Vagina (tissue), 2 donors: Measurements from ENCODE around the gene POGLUT3. TPM values are rescaled to one million over a fixed set of nuclear protein-coding genes. Genes with fewer than 3 reads are reported as not detected.

Source experiments
- DNase-seq, 2 donors: peaks; one replicate each; pipeline ENCODE4 v3.0.0-alpha.2; 2017; ENCODE audit errors: extremely low spot score in 2 of 2
- H3K27ac ChIP-seq: fragments of 200-600 bp; sonication (generic); one replicate; pipeline ENCODE4 v1.5.1; 2019
- H3K27me3 ChIP-seq: fragments of 200-600 bp; sonication (generic); one replicate; pipeline ENCODE4 v1.5.1; 2019
- H3K36me3 ChIP-seq, 2 donors: fragments of 200-600 bp; sonication (generic); one replicate each; pipeline ENCODE4 v1.5.1; 2017 to 2019
- H3K4me1 ChIP-seq: fragments of 200-600 bp; sonication (generic); one replicate; pipeline ENCODE4 v1.5.1; 2019
- H3K4me3 ChIP-seq, 2 donors: fragments of 200-600 bp; sonication (generic); 1 replicate in 1 of 2; 2 replicates in 1 of 2; pipeline ENCODE4 v1.5.1; 2016 to 2019
- H3K9me3 ChIP-seq: fragments of 200-600 bp; sonication (generic); one replicate; pipeline ENCODE4 v1.5.1; 2019
- CTCF ChIP-seq, 3 experiments: fragments of 450-650 bp in 2 of 3; fragments of 200-600 bp in 1 of 3; sonication (generic) in 1 of 3; IDR thresholded peaks; one replicate each; pipeline ENCODE4 v1.5.1; 2017 to 2019; ENCODE audit warnings: antibody characterized with exemption in 3 of 3, mild to moderate bottlenecking in 2 of 3, moderate library complexity in 2 of 3
- POLR2A ChIP-seq, 2 donors: fragments of 450-650 bp; IDR thresholded peaks; one replicate each; pipeline ENCODE4 v1.6.1; 2017; ENCODE audit warnings: antibody characterized with exemption in 2 of 2, mild to moderate bottlenecking in 2 of 2, moderate library complexity in 2 of 2
- POLR2AphosphoS5 ChIP-seq, 2 donors: sonication (generic); formaldehyde crosslinking; IDR thresholded peaks; one replicate each; pipeline ENCODE4 v1.9.0; 2017; ENCODE audit warnings: antibody characterized with exemption in 2 of 2, mild to moderate bottlenecking in 2 of 2, low read depth in 1 of 2; ENCODE audit not compliant: insufficient read depth in 1 of 2
- intact Hi-C: fragments of 100-400 bp; cut with DNase I; formaldehyde crosslinking; loops from one replicate; pipeline ENCODE4 v1.15.1; 2023
- total RNA-seq: library from RNA; depleted of rRNA; stranded (reverse); fragments of >200 nt; gene quantifications from one replicate; pipeline ENCODE4 v1.2.3, GENCODE V29; 2016

Gene POGLUT3
- total RNA-seq, 1 donor from 2014 or later: 24.8 TPM

- no peak overlapping the region for H3K27ac ChIP-seq
- TF ChIP-seq POLR2AphosphoS5 (IDR thresholded peaks at IDR 0.05; ENCODE audit: insufficient read depth in 1 of 2, low read depth in 1 of 2): peak in 1 of 2 donors; percentile 69
- no peak for TF ChIP-seq POLR2A (IDR thresholded peaks at IDR 0.05)
- no peaks in the 10 kb centered on the region for H3K9me3 ChIP-seq
- H3K4me1 ChIP-seq: no peaks in the 10 kb centered on the region
- no peaks in the 10 kb centered on the region for H3K36me3 ChIP-seq
- peak overlapping the region in 1 of 2 donors; percentile 28 for H3K4me3 ChIP-seq
- intact Hi-C loops: no loop called here
- no peaks in the 10 kb centered on the region for H3K27me3 ChIP-seq
- DNase-seq: peak in 1 of 2 donors; percentile 74
Measured at GRCh38 chr11:108538022-108538424, 39.8 kb upstream of the POGLUT3 start.

- H3K4me1 ChIP-seq: no peaks in the 10 kb centered on the region
- no peaks in the 10 kb centered on the region for H3K27me3 ChIP-seq
- H3K9me3 ChIP-seq: no peaks in the 10 kb centered on the region
- peak overlapping the region in 1 of 2 donors; percentile 21 for H3K4me3 ChIP-seq
- no peak for TF ChIP-seq POLR2A (IDR thresholded peaks at IDR 0.05)
- no peak for TF ChIP-seq POLR2AphosphoS5 (IDR thresholded peaks at IDR 0.05; ENCODE audit: insufficient read depth in 1 of 2, low read depth in 1 of 2)
- TF ChIP-seq CTCF (IDR thresholded peaks at IDR 0.05): no peak
- no peaks in the 10 kb centered on the region for H3K36me3 ChIP-seq
- intact Hi-C loops: no loop called here
- DNase-seq: peak in 1 of 2 donors; percentile 40
- no peak overlapping the region for H3K27ac ChIP-seq
Measured at GRCh38 chr11:108536783-108537182, 38.6 kb upstream of the POGLUT3 start.

GRCh38 chr11:108535384-108535955 is 37.3 kb upstream of the POGLUT3 start:
- no peaks in the 10 kb centered on the region for H3K4me1 ChIP-seq
- intact Hi-C loops: no loop called here
- no peaks in the 10 kb centered on the region for H3K9me3 ChIP-seq
- no peaks in the 10 kb centered on the region for H3K27me3 ChIP-seq
- DNase-seq: peak in 1 of 2 donors; percentile 22
- peak overlapping the region in 1 of 2 donors; percentile 21 for H3K4me3 ChIP-seq
- TF ChIP-seq CTCF (IDR thresholded peaks at IDR 0.05) (no peak), POLR2A (IDR thresholded peaks at IDR 0.05) (no peak), POLR2AphosphoS5 (IDR thresholded peaks at IDR 0.05; ENCODE audit: insufficient read depth in 1 of 2, low read depth in 1 of 2) (no peak)
- H3K27ac ChIP-seq: no peak overlapping the region
- no peaks in the 10 kb centered on the region for H3K36me3 ChIP-seq

- H3K27me3 ChIP-seq: no peaks in the 10 kb centered on the region
- H3K36me3 ChIP-seq: no peaks in the 10 kb centered on the region
- TF ChIP-seq POLR2A (IDR thresholded peaks at IDR 0.05) (no peak), POLR2AphosphoS5 (IDR thresholded peaks at IDR 0.05; ENCODE audit: insufficient read depth in 1 of 2, low read depth in 1 of 2) (no peak), CTCF (IDR thresholded peaks at IDR 0.05) (no peak)
- H3K4me1 ChIP-seq: no peaks in the 10 kb centered on the region
- no peak overlapping the region for H3K27ac ChIP-seq
- H3K9me3 ChIP-seq: no peaks in the 10 kb centered on the region
- no peak overlapping the region for H3K4me3 ChIP-seq
- DNase-seq: no peak
- intact Hi-C loops: no loop called here
Measured at GRCh38 chr11:108534274-108534882, 36.2 kb upstream of the POGLUT3 start.

- Histone ChIP-seq H3K27ac (no peak overlapping the region), H3K27me3 (no peaks in the 10 kb centered on the region), H3K4me3 (no peak overlapping the region), H3K4me1 (no peaks in the 10 kb centered on the region), H3K36me3 (no peaks in the 10 kb centered on the region), H3K9me3 (no peaks in the 10 kb centered on the region)
- no peak for TF ChIP-seq POLR2A (IDR thresholded peaks at IDR 0.05)
- no peak for TF ChIP-seq POLR2AphosphoS5 (IDR thresholded peaks at IDR 0.05; ENCODE audit: insufficient read depth in 1 of 2, low read depth in 1 of 2)
- TF ChIP-seq CTCF (IDR thresholded peaks at IDR 0.05): no peak
- peak in 1 of 2 donors; percentile 58 for DNase-seq
- intact Hi-C loops: no loop called here
Measured at GRCh38 chr11:108530426-108530825, 32.2 kb upstream of the POGLUT3 start.
